Suprapubic skin (tissue), 4 donors: Measurements from ENCODE around the gene KCP. TPM values are rescaled to one million over a fixed set of nuclear protein-coding genes. Genes with fewer than 3 reads are reported as not detected.
"Not testable (repeated sequence)": the region's sequence is repeated elsewhere in the genome, so short reads cannot be mapped to it uniquely, and the experiment has no call there.

Experiments
- DNase-seq, 2 donors: peaks; one replicate each; pipeline ENCODE4 v3.0.0-alpha.2; 2019; ENCODE audit warnings: low spot score in 2 of 2
- H3K27ac ChIP-seq: fragments of 200-600 bp; sonication (generic); one replicate; pipeline ENCODE4 v1.5.1; 2019
- H3K27me3 ChIP-seq: fragments of 200-600 bp; sonication (generic); one replicate; pipeline ENCODE4 v1.5.1; 2019
- H3K36me3 ChIP-seq: fragments of 200-600 bp; sonication (generic); one replicate; pipeline ENCODE4 v1.5.1; 2019
- H3K4me1 ChIP-seq: fragments of 200-600 bp; sonication (generic); one replicate; pipeline ENCODE4 v1.5.1; 2019
- H3K4me3 ChIP-seq: fragments of 200-600 bp; sonication (generic); one replicate; pipeline ENCODE4 v1.5.1; 2019; ENCODE audit warnings: mild to moderate bottlenecking
- H3K9me3 ChIP-seq: fragments of 200-600 bp; sonication (generic); one replicate; pipeline ENCODE4 v1.5.1; 2019
- CTCF ChIP-seq, 2 donors: fragments of 200-600 bp in 1 of 2; fragments of 450-650 bp in 1 of 2; sonication (generic) in 1 of 2; IDR thresholded peaks; one replicate each; pipeline ENCODE4 v1.5.1; 2016 to 2019; ENCODE audit warnings: antibody characterized with exemption in 2 of 2, mild to moderate bottlenecking in 1 of 2, moderate library complexity in 1 of 2
- EP300 ChIP-seq: sonication (generic); formaldehyde crosslinking; IDR thresholded peaks from one replicate; pipeline ENCODE4 v1.6.1; 2017; ENCODE audit warnings: antibody characterized with exemption
- POLR2A ChIP-seq, 2 donors: fragments of 450-650 bp; IDR thresholded peaks; one replicate each; pipeline ENCODE4 v1.6.1; 2017; ENCODE audit warnings: antibody characterized with exemption in 2 of 2, mild to moderate bottlenecking in 2 of 2, moderate library complexity in 2 of 2
- POLR2AphosphoS5 ChIP-seq, 3 donors: sonication (generic); formaldehyde crosslinking; IDR thresholded peaks; one replicate each; pipeline ENCODE4 v1.6.1; 2017; ENCODE audit warnings: antibody characterized with exemption in 3 of 3
- WGBS: methylation state at CpG from one replicate; pipeline ENCODE4 v1.1.5; 2018; 5-methylcytosine and 5-hydroxymethylcytosine counted together
- total RNA-seq, 4 donors: library from RNA; depleted of rRNA; stranded (reverse); fragments of >200 nt; gene quantifications; one replicate each; pipeline ENCODE4 v1.1.0, GENCODE V29; 2016

KCP gene
- total RNA-seq, 4 donors from 2014 or later = 0.17 to 0.57 (median 0.36) TPM

GRCh38 chr7:128946936-128947830 is 36.7 kb upstream of the KCP start:
- no peak overlapping the region for H3K4me3 ChIP-seq
- DNase-seq = no peak
- H3K27ac ChIP-seq = no peak overlapping the region
- H3K4me1 ChIP-seq = no peaks in the 10 kb centered on the region
- TF ChIP-seq POLR2AphosphoS5 (IDR thresholded peaks at IDR 0.05) = no peak
- no peak for TF ChIP-seq CTCF (IDR thresholded peaks at IDR 0.05)
- no peak for TF ChIP-seq EP300
- TF ChIP-seq POLR2A (IDR thresholded peaks at IDR 0.05) = no peak
- WGBS = 84% methylated on average over 13 of the region's 22 CpGs
- peaks cover 16% of the 10 kb centered on the region for H3K36me3 ChIP-seq
- H3K9me3 ChIP-seq = no peaks in the 10 kb centered on the region
- H3K27me3 ChIP-seq = no peaks in the 10 kb centered on the region

- H3K27ac ChIP-seq = no peak overlapping the region
- TF ChIP-seq POLR2AphosphoS5 (IDR thresholded peaks at IDR 0.05) (no peak), POLR2A (IDR thresholded peaks at IDR 0.05) (no peak), EP300 (no peak)
- no peaks in the 10 kb centered on the region for H3K4me1 ChIP-seq
- WGBS = 91% methylated on average over 16 of the region's 21 CpGs
- H3K27me3 ChIP-seq = no peaks in the 10 kb centered on the region
- H3K9me3 ChIP-seq = no peaks in the 10 kb centered on the region
- DNase-seq = no peak
- H3K4me3 ChIP-seq = no peak overlapping the region
- peaks cover 5% of the 10 kb centered on the region for H3K36me3 ChIP-seq
Observed at GRCh38 chr7:128945668-128946366, 35.3 kb upstream of the KCP start.

- Histone ChIP-seq H3K36me3 (peaks cover 5% of the 10 kb centered on the region), H3K27me3 (peaks cover 3% of the 10 kb centered on the region), H3K4me1 (no peaks in the 10 kb centered on the region), H3K4me3 (no peak overlapping the region), H3K9me3 (no peaks in the 10 kb centered on the region), H3K27ac (no peak overlapping the region)
- 80% methylated on average over 7 of the region's 7 CpGs for WGBS
- no peak for TF ChIP-seq POLR2AphosphoS5 (IDR thresholded peaks at IDR 0.05)
- no peak for TF ChIP-seq EP300
- no peak for TF ChIP-seq CTCF (IDR thresholded peaks at IDR 0.05)
- TF ChIP-seq POLR2A (IDR thresholded peaks at IDR 0.05) = no peak
- DNase-seq = no peak
Observed at GRCh38 chr7:128944487-128945236, 34.2 kb upstream of the KCP start.

- not testable (repeated sequence) for H3K4me3 ChIP-seq, DNase-seq, H3K27ac ChIP-seq, H3K36me3 ChIP-seq, H3K27me3 ChIP-seq, H3K9me3 ChIP-seq
- H3K4me1 ChIP-seq = peaks cover 10% of the 10 kb centered on the region
- WGBS = 95% methylated on average over 2 of the region's 2 CpGs
Observed at GRCh38 chr7:128943251-128943650, 32.7 kb upstream of the KCP start.

- H3K4me3 ChIP-seq = no peak overlapping the region
- H3K27ac ChIP-seq = no peak overlapping the region
- H3K4me1 ChIP-seq = peaks cover 20% of the 10 kb centered on the region
- DNase-seq = no peak
- no peaks in the 10 kb centered on the region for H3K9me3 ChIP-seq
- peaks cover 5% of the 10 kb centered on the region for H3K36me3 ChIP-seq
- peaks cover 13% of the 10 kb centered on the region for H3K27me3 ChIP-seq
- 83% methylated on average over 16 of the region's 16 CpGs for WGBS
- no peak for TF ChIP-seq CTCF (IDR thresholded peaks at IDR 0.05)
- TF ChIP-seq EP300 = no peak
- no peak for TF ChIP-seq POLR2AphosphoS5 (IDR thresholded peaks at IDR 0.05)
- TF ChIP-seq POLR2A (IDR thresholded peaks at IDR 0.05) = no peak
Observed at GRCh38 chr7:128941946-128942526, 31.5 kb upstream of the KCP start.
